HL-60 (cell line): Measurements from ENCODE around the gene CENPQ.

Experiments
- DNase-seq, 2 experiments: peaks; one replicate each; pipeline ENCODE4 v3.0.0-alpha.2; 2010 to 2020; ENCODE audit warnings: low read depth in 1 of 2, low spot score in 1 of 2
- H3K27ac ChIP-seq: fragments of 250-450 bp; sonication (Bioruptor Pico); replicated peaks from 2 replicates; pipeline ENCODE4 v1.5.1; 2020; ENCODE audit warnings: mild to moderate bottlenecking, moderate library complexity
- H3K27me3 ChIP-seq: fragments of 250-450 bp; sonication (Bioruptor Pico); 2 replicates; pipeline ENCODE4 v1.5.1; 2021; ENCODE audit warnings: mild to moderate bottlenecking, moderate library complexity; ENCODE audit not compliant: insufficient read depth, poor library complexity, severe bottlenecking
- H3K4me3 ChIP-seq: replicated peaks from 2 replicates; pipeline ENCODE4 v1.5.1; 2011; ENCODE audit warnings: mild to moderate bottlenecking, control low read depth, low read length; ENCODE audit not compliant: insufficient read depth
- GABPA ChIP-seq: IDR thresholded peaks from 2 replicates; pipeline ENCODE4 v1.6.1; 2012; ENCODE audit warnings: low read depth
- POLR2AphosphoS5 ChIP-seq: IDR thresholded peaks from 2 replicates; pipeline ENCODE4 v1.6.1; 2012; ENCODE audit warnings: low read depth
- SPI1 ChIP-seq: IDR thresholded peaks from 2 replicates; pipeline ENCODE4 v1.6.1; 2012; ENCODE audit warnings: low read depth, mild to moderate bottlenecking, borderline replicate concordance
- TF ChIP-seq, protein P1 (sequence below): IDR thresholded peaks from 2 replicates; pipeline ENCODE4 v1.6.1; 2012; ENCODE audit warnings: low read depth; ENCODE audit not compliant: insufficient replicate concordance
- TF ChIP-seq, protein P2 (sequence below): IDR thresholded peaks from one replicate; pipeline ENCODE4 v1.5.1; 2011; ENCODE audit warnings: low read length, control low read depth, inconsistent platforms; ENCODE audit not compliant: insufficient read depth

Gene CENPQ

DNA sequence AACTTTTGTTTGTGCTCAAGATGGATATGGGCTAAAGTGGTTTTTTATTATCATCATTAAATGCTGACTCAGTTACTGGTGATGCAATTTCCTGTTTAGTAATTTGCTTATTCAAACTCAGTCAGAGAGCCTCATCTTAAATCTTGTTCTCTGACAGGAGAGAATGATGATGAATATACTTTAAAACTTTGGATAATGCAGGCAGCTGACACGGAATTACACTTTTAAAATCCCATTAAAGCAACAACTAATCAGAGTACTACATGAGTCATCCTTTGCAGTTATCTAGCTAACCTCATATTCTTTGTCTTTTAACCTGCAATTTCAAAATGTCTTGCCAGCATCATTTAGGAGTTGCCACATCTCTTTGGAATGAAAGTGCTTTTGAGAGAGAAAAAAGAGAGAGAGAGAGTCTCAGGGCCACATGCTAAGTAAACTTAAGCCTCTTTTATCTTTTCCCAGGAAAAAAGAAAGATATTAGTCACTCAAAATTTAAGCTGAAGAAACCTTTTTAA is 78.1 kb downstream of the CENPQ start:
- no peak overlapping the region for H3K4me3 ChIP-seq
- H3K27me3 ChIP-seq = peaks cover under 1% of the 10 kb centered on the region
- no peak for DNase-seq
- TF ChIP-seq POLR2AphosphoS5 = no peak
- TF ChIP-seq, protein P1, sequence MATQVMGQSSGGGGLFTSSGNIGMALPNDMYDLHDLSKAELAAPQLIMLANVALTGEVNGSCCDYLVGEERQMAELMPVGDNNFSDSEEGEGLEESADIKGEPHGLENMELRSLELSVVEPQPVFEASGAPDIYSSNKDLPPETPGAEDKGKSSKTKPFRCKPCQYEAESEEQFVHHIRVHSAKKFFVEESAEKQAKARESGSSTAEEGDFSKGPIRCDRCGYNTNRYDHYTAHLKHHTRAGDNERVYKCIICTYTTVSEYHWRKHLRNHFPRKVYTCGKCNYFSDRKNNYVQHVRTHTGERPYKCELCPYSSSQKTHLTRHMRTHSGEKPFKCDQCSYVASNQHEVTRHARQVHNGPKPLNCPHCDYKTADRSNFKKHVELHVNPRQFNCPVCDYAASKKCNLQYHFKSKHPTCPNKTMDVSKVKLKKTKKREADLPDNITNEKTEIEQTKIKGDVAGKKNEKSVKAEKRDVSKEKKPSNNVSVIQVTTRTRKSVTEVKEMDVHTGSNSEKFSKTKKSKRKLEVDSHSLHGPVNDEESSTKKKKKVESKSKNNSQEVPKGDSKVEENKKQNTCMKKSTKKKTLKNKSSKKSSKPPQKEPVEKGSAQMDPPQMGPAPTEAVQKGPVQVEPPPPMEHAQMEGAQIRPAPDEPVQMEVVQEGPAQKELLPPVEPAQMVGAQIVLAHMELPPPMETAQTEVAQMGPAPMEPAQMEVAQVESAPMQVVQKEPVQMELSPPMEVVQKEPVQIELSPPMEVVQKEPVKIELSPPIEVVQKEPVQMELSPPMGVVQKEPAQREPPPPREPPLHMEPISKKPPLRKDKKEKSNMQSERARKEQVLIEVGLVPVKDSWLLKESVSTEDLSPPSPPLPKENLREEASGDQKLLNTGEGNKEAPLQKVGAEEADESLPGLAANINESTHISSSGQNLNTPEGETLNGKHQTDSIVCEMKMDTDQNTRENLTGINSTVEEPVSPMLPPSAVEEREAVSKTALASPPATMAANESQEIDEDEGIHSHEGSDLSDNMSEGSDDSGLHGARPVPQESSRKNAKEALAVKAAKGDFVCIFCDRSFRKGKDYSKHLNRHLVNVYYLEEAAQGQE = no peak
- TF ChIP-seq SPI1 = no peak
- TF ChIP-seq GABPA = no peak
- TF ChIP-seq, protein P2, sequence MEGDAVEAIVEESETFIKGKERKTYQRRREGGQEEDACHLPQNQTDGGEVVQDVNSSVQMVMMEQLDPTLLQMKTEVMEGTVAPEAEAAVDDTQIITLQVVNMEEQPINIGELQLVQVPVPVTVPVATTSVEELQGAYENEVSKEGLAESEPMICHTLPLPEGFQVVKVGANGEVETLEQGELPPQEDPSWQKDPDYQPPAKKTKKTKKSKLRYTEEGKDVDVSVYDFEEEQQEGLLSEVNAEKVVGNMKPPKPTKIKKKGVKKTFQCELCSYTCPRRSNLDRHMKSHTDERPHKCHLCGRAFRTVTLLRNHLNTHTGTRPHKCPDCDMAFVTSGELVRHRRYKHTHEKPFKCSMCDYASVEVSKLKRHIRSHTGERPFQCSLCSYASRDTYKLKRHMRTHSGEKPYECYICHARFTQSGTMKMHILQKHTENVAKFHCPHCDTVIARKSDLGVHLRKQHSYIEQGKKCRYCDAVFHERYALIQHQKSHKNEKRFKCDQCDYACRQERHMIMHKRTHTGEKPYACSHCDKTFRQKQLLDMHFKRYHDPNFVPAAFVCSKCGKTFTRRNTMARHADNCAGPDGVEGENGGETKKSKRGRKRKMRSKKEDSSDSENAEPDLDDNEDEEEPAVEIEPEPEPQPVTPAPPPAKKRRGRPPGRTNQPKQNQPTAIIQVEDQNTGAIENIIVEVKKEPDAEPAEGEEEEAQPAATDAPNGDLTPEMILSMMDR = no peak
- H3K27ac ChIP-seq = no peak overlapping the region

DNA sequence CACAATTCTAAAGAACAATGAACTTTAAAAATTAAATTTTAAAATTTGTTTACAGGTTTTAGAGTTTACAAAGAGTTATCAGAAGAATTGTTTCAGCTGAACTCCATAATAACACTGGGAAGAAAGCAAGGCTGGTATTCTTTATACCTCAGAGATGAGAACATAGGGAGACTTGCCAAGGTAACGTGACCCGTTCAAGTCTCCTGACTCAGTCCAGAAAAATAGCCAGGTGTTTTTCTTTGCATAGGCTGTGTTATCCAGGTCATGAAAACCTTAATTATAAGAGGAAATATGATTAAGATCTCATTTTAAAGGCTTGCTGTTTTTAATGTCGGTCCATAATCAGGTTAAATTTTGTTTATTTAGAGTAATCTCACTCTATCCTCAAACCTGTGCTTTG is 78.8 kb downstream of the CENPQ start:
- no peak overlapping the region for H3K4me3 ChIP-seq
- TF ChIP-seq, protein P1 = no peak
- TF ChIP-seq, protein P2 = no peak
- no peak overlapping the region for H3K27ac ChIP-seq
- DNase-seq = no peak
- H3K27me3 ChIP-seq = peaks cover 5% of the 10 kb centered on the region
